ENCODE measurements around the gene SULT1C4. TPM values are rescaled to one million over a fixed set of nuclear protein-coding genes. Genes with fewer than 3 reads are reported as not detected.
"Not testable (repeated sequence)": the region's sequence is repeated elsewhere in the genome, so short reads cannot be mapped to it uniquely, and the experiment has no call there.

Gene SULT1C4
- polyA plus RNA-seq, 1 donor from 2014 or later: not detected

GRCh38 chr2:108428286-108429009 is 50.7 kb downstream of the SULT1C4 start:
- no peak overlapping the region for H3K4me3 ChIP-seq (ENCODE audit: low read length)
- no peak overlapping the region for H2AFZ ChIP-seq (ENCODE audit: low read depth, low read length)
- no peaks in the 10 kb centered on the region for H4K20me1 ChIP-seq (ENCODE audit: insufficient read depth)
- no peaks in the 10 kb centered on the region for H3K36me3 ChIP-seq (ENCODE audit: insufficient read depth, low read length)
- no peaks in the 10 kb centered on the region for H3K9me3 ChIP-seq (ENCODE audit: low read length)
- no peaks in the 10 kb centered on the region for H3K79me2 ChIP-seq (replicated peaks; ENCODE audit: insufficient read depth, low read length)
- TF ChIP-seq MXI1 (conservative IDR thresholded peaks at IDR 0.05; ENCODE audit: poor library complexity, severe bottlenecking): no peak
- no peak for TF ChIP-seq REST (IDR thresholded peaks at IDR 0.05; ENCODE audit: borderline replicate concordance)
- TF ChIP-seq EZH2 (IDR thresholded peaks at IDR 0.05; ENCODE audit: borderline replicate concordance, insufficient read depth, low read length, poor library complexity, severe bottlenecking): no peak
- no peak for TF ChIP-seq RAD21 (conservative IDR thresholded peaks at IDR 0.05)
- TF ChIP-seq EP300 (conservative IDR thresholded peaks at IDR 0.05; ENCODE audit: poor library complexity, severe bottlenecking): no peak
- TF ChIP-seq TAF1 (IDR thresholded peaks at IDR 0.05; ENCODE audit: low read depth): no peak
- TF ChIP-seq POLR2AphosphoS5 (IDR thresholded peaks at IDR 0.05): no peak
- TF ChIP-seq SMC3 (conservative IDR thresholded peaks at IDR 0.05; ENCODE audit: poor library complexity): no peak
- TF ChIP-seq, protein P1, sequence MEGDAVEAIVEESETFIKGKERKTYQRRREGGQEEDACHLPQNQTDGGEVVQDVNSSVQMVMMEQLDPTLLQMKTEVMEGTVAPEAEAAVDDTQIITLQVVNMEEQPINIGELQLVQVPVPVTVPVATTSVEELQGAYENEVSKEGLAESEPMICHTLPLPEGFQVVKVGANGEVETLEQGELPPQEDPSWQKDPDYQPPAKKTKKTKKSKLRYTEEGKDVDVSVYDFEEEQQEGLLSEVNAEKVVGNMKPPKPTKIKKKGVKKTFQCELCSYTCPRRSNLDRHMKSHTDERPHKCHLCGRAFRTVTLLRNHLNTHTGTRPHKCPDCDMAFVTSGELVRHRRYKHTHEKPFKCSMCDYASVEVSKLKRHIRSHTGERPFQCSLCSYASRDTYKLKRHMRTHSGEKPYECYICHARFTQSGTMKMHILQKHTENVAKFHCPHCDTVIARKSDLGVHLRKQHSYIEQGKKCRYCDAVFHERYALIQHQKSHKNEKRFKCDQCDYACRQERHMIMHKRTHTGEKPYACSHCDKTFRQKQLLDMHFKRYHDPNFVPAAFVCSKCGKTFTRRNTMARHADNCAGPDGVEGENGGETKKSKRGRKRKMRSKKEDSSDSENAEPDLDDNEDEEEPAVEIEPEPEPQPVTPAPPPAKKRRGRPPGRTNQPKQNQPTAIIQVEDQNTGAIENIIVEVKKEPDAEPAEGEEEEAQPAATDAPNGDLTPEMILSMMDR (IDR thresholded peaks at IDR 0.05; ENCODE audit: poor library complexity, severe bottlenecking): no peak
- H3F3A ChIP-seq (ENCODE audit: insufficient read depth, low read length, poor library complexity, severe bottlenecking): no peaks in the 10 kb centered on the region
- H3K9me2 ChIP-seq (ENCODE audit: insufficient read depth, low read length): no peaks in the 10 kb centered on the region
- no peaks in the 10 kb centered on the region for H3K27me3 ChIP-seq (ENCODE audit: insufficient read depth, low read depth, low read length)
- no peak overlapping the region for H3K9ac ChIP-seq (ENCODE audit: low read length)
- no peak overlapping the region for H3K27ac ChIP-seq (ENCODE audit: low read length)
- H3K4me2 ChIP-seq (ENCODE audit: low read length): no peak overlapping the region

DNA sequence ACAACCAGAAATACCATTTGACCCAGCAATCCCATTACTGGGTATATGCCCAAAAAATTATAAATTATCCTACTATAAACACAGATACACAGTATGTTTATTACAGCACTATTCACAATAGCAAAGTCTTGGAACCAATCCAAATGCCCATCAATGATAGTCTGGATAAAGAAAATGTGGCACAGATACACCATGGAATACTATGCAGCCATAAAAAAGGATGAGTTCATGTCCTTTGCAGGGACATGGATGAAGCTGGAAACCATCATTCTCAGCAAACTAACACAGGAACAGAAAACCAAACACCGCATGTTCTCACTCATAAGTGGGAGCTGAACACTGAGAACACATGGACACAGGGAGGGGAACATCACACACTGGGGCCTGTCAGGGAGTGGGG is 57.8 kb downstream of the SULT1C4 start:
- not testable (repeated sequence) for H3K4me2 ChIP-seq (ENCODE audit: low read length); H4K20me1 ChIP-seq (ENCODE audit: insufficient read depth); H3K4me3 ChIP-seq (ENCODE audit: low read length); H3K9me3 ChIP-seq (ENCODE audit: low read length); H3K27ac ChIP-seq (ENCODE audit: low read length); H2AFZ ChIP-seq (ENCODE audit: low read depth, low read length); H3F3A ChIP-seq (ENCODE audit: insufficient read depth, low read length, poor library complexity, severe bottlenecking); H3K27me3 ChIP-seq (ENCODE audit: insufficient read depth, low read depth, low read length); H3K9me2 ChIP-seq (ENCODE audit: insufficient read depth, low read length); H3K9ac ChIP-seq (ENCODE audit: low read length); H3K36me3 ChIP-seq (ENCODE audit: insufficient read depth, low read length); H3K79me2 ChIP-seq (replicated peaks; ENCODE audit: insufficient read depth, low read length)

Measured in neural cell (in vitro differentiated cells).